GM20000 (cell line): Measurements from ENCODE around the gene CNIH2.

ENCODE experiments used
- DNase-seq: peaks from one replicate; pipeline ENCODE4 v3.0.0; 2012; ENCODE audit warnings: low spot score
- TF ChIP-seq, protein P1 (sequence below): IDR thresholded peaks from 2 replicates; pipeline ENCODE4 v1.5.1; 2012; ENCODE audit warnings: mild to moderate bottlenecking, control low read depth; ENCODE audit errors: extremely low read depth, missing control alignments

Gene CNIH2

DNA sequence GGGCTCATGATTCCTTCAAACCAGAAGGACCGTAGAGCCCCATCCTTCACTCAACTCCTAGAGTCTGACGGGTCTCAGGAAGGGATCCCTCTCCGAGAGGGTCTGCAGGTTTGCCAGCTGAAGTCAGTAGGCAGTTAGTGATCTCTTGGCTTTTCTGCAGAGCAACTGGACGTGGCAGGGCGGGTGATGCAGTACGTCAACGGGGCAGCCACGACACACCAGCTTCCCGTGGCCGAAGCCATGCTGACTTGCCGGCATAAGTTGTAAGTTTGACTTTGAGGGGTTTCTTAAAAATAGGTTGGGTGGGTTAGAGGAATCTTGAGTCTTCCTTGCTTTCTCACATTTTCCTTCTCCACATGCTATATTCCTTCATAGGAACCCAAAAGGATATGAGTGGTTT is 42.8 kb upstream of the CNIH2 start:
- no peak for DNase-seq
- TF ChIP-seq, protein P1, sequence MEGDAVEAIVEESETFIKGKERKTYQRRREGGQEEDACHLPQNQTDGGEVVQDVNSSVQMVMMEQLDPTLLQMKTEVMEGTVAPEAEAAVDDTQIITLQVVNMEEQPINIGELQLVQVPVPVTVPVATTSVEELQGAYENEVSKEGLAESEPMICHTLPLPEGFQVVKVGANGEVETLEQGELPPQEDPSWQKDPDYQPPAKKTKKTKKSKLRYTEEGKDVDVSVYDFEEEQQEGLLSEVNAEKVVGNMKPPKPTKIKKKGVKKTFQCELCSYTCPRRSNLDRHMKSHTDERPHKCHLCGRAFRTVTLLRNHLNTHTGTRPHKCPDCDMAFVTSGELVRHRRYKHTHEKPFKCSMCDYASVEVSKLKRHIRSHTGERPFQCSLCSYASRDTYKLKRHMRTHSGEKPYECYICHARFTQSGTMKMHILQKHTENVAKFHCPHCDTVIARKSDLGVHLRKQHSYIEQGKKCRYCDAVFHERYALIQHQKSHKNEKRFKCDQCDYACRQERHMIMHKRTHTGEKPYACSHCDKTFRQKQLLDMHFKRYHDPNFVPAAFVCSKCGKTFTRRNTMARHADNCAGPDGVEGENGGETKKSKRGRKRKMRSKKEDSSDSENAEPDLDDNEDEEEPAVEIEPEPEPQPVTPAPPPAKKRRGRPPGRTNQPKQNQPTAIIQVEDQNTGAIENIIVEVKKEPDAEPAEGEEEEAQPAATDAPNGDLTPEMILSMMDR: no peak

DNA sequence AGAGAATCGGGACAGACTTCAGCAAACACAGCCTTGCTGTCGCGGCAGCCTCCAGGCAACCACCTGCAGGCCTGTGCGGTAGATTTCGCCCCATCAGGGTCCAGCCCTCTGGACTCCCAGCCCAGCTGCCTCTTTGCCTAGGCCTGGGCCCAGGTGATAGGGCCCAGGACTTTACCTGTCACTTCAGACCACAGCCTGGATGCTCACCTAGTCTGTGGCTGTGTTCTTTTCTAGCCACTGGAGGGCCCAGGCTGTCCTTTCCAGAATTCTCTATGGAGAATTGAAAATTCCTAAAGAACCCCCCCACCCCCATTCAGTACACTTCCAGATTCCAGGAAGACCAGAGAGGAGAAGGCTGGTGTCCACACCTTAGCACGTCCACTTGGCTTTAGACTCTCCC is 40.1 kb upstream of the CNIH2 start:
- TF ChIP-seq, protein P1: no peak
- no peak for DNase-seq

DNA sequence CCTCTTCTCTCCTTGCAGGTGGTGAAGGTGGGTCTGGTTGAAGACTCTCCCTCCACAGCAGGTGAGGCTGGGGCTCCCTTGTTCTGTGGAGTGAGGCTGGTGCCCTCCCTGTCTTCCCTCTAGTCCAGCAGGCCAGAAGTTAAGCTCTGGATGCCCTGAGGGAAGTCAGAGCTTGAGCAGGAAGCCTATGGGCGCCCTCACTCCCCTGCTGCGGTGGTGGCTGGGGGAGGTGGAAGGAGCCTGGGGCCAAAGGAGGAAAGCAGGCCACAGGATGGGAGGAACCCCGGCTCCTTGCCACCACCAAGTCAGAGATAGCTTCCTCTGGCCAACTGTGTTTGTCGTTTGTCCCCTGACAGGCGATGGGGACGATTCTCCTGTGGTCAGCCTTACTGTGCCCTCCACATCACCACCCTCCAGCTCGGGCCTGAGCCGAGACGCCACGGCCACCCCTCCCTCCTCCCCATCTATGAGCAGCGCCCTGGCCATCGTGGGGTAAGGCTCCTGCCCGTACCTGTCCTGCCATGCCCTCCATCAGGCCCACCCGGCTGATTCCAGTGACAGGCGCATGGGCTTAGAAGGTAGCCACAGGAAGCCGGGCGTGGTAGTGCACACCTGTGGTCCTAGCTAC is 39.1 kb upstream of the CNIH2 start:
- DNase-seq: no peak
- TF ChIP-seq, protein P1: no peak

DNA sequence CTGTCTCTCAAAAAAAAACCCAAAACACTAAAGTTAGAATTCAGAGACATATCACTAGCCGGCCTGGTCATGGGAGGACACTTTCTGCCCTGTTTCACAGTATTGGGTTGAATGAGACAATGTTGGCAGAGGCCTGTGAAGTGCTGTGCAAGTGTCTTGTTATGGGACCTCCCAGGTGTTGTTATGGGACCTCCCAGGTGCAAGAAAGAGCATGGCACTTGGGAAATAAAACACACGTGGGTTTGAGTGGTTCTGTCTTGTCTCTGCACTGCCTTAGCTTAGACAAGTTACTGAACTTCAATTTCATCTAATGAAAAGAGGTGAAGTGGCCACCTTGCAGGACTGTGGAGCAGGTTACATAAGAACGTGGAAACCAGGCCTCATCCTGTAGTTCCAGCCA is 38.5 kb upstream of the CNIH2 start:
- TF ChIP-seq, protein P1: no peak
- no peak for DNase-seq

DNA sequence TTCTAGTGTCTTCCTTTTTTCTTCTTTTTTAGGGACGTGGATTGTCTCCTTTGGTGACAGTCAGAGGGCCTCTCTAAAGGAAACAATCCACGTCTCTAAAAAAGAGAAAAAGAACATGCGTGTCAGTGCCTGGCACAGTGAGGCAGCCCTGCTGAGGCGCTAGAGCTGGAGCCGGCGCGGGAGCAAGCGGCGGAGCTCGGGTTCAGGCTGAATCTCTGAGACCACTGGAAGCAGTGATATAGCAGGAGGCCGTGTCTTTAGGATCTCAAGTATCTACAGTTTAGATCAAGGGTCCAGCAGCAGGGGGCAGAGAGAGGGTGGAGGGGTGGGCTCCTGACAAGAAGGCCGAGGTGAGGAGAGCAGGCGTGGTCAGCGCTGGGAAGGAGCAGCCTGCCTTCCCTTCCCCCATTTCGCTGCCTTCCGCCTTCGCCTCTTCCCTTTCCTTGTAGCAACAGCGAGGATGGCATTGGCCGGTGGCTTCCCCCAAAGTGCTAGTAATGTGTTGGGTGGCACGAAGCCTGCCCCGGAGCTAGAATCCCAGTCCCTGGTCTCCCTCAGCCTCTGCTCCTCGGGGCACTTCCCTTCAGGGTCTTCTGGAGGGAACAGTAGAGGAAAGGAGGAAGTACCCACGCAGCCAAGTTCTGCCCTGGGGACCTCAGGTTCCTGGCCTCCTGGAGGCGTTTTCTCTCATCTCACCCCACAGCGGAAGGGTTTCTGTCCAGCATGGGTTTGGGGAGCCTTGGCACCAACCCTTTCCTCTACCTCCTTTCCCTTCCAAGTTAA is 37.8 kb upstream of the CNIH2 start:
- TF ChIP-seq, protein P1: no peak
- DNase-seq: no peak

DNA sequence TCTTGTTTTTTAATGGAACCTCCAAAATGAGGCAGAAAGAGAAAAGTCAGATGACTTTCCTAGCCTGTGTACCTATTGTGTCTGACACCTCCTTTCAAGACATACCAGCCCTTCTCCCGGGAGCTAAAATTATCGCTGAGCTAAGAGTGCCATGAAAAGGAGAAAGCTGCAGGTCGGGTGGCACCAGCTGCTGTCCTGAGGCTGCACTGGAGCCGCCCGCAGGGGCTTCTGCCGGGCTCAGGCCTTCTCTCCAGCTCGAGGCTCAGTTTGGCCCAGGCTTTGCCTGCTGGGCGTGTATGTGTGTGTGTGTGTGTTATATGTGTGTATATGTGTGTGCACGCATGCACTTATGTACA is 37.2 kb upstream of the CNIH2 start:
- DNase-seq: no peak
- TF ChIP-seq, protein P1: no peak

DNA sequence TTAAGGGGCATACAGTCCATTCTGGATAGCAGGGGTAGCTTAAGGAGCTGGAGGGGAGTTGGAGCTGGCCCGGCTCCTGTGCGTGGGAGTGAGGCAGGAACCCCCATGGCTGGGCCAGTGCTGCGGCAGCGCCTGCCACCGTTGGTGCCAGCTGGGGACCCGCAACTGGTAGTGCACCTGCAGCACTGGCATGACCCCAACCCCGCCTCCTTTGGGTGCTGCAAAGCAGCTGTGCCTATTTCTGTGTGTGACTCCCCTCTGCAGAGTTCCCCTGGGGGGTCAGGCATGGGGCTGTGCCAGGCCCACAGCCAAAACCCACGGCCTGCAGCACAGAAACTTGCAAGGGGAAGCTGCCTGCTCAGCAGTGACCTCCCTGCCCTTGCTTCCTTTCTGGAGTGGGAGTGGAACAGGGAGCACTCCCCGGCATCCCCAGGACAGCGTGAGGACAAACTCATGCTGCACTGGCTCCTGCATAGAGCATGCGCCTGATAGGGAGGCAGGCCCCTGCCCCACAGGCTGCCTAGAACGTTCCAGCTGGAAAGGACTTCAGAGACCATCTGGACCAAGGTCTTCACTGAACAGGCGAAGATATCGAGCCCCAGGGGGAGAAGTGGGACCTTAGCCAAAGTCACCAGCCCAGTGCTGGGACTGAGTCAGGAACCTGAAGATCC is 35.7 kb upstream of the CNIH2 start:
- TF ChIP-seq, protein P1: no peak
- DNase-seq: no peak
